Measurements from ENCODE around the gene MAST4. TPM values are rescaled to one million over a fixed set of nuclear protein-coding genes. Genes with fewer than 3 reads are reported as not detected.

The MAST4 gene
- total and polyA plus RNA-seq, 2 of the 4 experiments (the other 2 are of a cell fraction) = 4.8 to 6.8 TPM

DNA sequence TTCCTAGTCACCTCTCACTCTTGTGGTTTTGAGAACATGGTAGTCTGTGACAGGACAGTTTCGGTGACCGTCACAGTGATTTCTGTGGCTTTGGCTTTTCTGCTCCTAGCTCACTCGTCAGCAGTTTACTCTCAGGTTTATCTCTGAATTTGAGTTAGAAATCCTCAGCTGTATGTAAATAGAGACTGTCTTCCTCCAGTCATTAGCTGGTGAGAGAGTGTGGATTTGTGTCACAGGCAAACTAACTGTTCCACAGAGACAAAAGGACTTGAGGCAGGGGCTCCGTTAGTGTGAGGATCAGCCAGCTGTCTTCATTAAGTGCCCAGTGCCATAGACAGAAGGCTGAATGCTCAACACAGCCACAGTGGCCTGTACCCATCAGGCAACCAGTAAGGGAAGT, 469.0 kb downstream of the MAST4 start:
- no peak overlapping the region; the same call in none of the 2 replicates for H2AK5ac ChIP-seq (ENCODE audit: low read depth, low read length)
- no peaks in the 10 kb centered on the region for H4K20me1 ChIP-seq (ENCODE audit: insufficient read depth, low read length)
- H3K4me2 ChIP-seq (ENCODE audit: low read depth, low read length) = no peak overlapping the region
- H2BK120ac ChIP-seq (ENCODE audit: low read depth, low read length) = no peak overlapping the region
- H2BK20ac ChIP-seq (ENCODE audit: low read depth, low read length) = no peak overlapping the region
- 0 out of 2 replicates have a peak overlapping the region, but pooled peaks have one; percentile 53 for H3K14ac ChIP-seq (replicated peaks; ENCODE audit: low read depth, low read length)
- peaks cover 3% of the 10 kb centered on the region; the same call in 1 of the 2 replicates for H3K9me1 ChIP-seq (ENCODE audit: insufficient read depth, low read length)
- H3K79me1 ChIP-seq (ENCODE audit: low read depth in 1 of 2, low read length in 2 of 2) = peaks cover 9 to 53% of the 10 kb centered on the region in 2 experiments
- H3K36me3 ChIP-seq (ENCODE audit: control insufficient read depth, insufficient read depth, low read length) = no peaks in the 10 kb centered on the region
- H2BK15ac ChIP-seq (ENCODE audit: low read depth, low read length) = no peak overlapping the region
- H4K8ac ChIP-seq (ENCODE audit: low read depth in 2 of 2, low read length in 2 of 2) = no peak overlapping the region
- no peak overlapping the region for H2AK9ac ChIP-seq (replicated peaks; ENCODE audit: low read depth, low read length, poor library complexity)
- H3K4me3 ChIP-seq (ENCODE audit: insufficient read depth, low read depth, low read length) = no peak overlapping the region
- no CpG with 5 or more reads among the region's 4 CpGs for WGBS, 2 experiments (ENCODE audit: extremely low coverage in 2 of 2, insufficient read length in 1 of 2)
- no peaks in the 10 kb centered on the region for H3K27me3 ChIP-seq (ENCODE audit: control insufficient read depth, insufficient read depth, low read length)
- H3K18ac ChIP-seq (ENCODE audit: low read depth, low read length) = no peak overlapping the region; the same call in 1 of the 2 replicates
- ATAC-seq (ENCODE audit: low read depth) (no peak), DNase-seq (no peak)
- H3K9me3 ChIP-seq (ENCODE audit: control insufficient read depth, insufficient read depth, low read length) = no peaks in the 10 kb centered on the region
- TF ChIP-seq, protein P1, sequence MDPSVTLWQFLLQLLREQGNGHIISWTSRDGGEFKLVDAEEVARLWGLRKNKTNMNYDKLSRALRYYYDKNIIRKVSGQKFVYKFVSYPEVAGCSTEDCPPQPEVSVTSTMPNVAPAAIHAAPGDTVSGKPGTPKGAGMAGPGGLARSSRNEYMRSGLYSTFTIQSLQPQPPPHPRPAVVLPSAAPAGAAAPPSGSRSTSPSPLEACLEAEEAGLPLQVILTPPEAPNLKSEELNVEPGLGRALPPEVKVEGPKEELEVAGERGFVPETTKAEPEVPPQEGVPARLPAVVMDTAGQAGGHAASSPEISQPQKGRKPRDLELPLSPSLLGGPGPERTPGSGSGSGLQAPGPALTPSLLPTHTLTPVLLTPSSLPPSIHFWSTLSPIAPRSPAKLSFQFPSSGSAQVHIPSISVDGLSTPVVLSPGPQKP (IDR thresholded peaks at IDR 0.05; ENCODE audit: borderline replicate concordance, low read depth, low read length) = no peak
- no peak for TF ChIP-seq MAZ (IDR thresholded peaks at IDR 0.05; ENCODE audit: borderline replicate concordance, low read depth, low read length)
- no peak for TF ChIP-seq FOS (IDR thresholded peaks at IDR 0.05; ENCODE audit: low read depth, low read length)
- no peak for TF ChIP-seq BHLHE40 (IDR thresholded peaks at IDR 0.05; ENCODE audit: low read depth, low read length)
- no peak for TF ChIP-seq NFE2L2 (IDR thresholded peaks at IDR 0.05; ENCODE audit: low read depth, low read length)
- no peak overlapping the region for H2BK5ac ChIP-seq (ENCODE audit: low read depth, low read length, poor library complexity, severe bottlenecking)
- 0 out of 2 replicates have a peak overlapping the region, but pooled peaks have one; percentile 43 for H3K23ac ChIP-seq (ENCODE audit: low read depth, low read length)
- H3K4ac ChIP-seq (ENCODE audit: low read depth, low read length) = no peak overlapping the region; the same call in 1 of the 2 replicates
- H2AFZ ChIP-seq (replicated peaks; ENCODE audit: low read length, poor library complexity) = no peak overlapping the region
- ChIA-PET POLR2A (ENCODE audit: unreplicated experiment) (no interaction called here), CTCF (no interaction called here)
- no TSS peak for BruUV-seq (replicated peaks)
- H4K5ac ChIP-seq (ENCODE audit: low read depth, low read length) = no peak overlapping the region
- H4K91ac ChIP-seq (ENCODE audit: insufficient read depth, low read depth, low read length) = no peak overlapping the region
- H3K56ac ChIP-seq (ENCODE audit: extremely low read depth, insufficient read depth, low read length) = no peak overlapping the region
- intact Hi-C loops (cut with micrococcal nuclease) = no loop called here
- dilution Hi-C loops (cut with HindIII; ENCODE audit: low sequenced_read_pairs, unreplicated experiment) = no loop called here
- H3K4me1 ChIP-seq (ENCODE audit: control insufficient read depth, insufficient read depth, low read length) = no peaks in the 10 kb centered on the region; the same call in 1 of the 2 replicates
- H3K9ac ChIP-seq (ENCODE audit: low read depth, low read length) = no peak overlapping the region
- no peak overlapping the region for H3K27ac ChIP-seq (ENCODE audit: insufficient read depth, low read length)
- in situ Hi-C loops (cut with MboI; ENCODE audit: low sequenced_read_pairs) = no loop called here

All from IMR-90 (cell line).